Right ventricle myocardium superior (tissue), 1 donor: ENCODE results near the gene NELL1. TPM values are rescaled to one million over a fixed set of nuclear protein-coding genes. Genes with fewer than 3 reads are reported as not detected.

Experiments used
- ATAC-seq: fragments of 200-7000 bp; cut with Tn5 transposase; one replicate; pipeline ENCODE4 v1.9.1; 2020; ENCODE audit warnings: mild to moderate bottlenecking; ENCODE audit not compliant: poor library complexity
- DNase-seq: peaks from one replicate; pipeline ENCODE4 v3.0.0-alpha.2; 2020
- intact Hi-C: fragments of 100-400 bp; cut with DNase I; formaldehyde crosslinking; loops from one replicate; pipeline ENCODE4 v1.11.2; 2022
- total RNA-seq: library from RNA; stranded (reverse); fragmentation: NEBNext Ultra II Directional; extraction: Animal tissue kit (Norgen Biotek cat#: 25700); gene quantifications from one replicate; pipeline ENCODE4 v1.2.1, GENCODE V29; 2021
- donor health status: DM: no; HTN: yes; CAD: no; lungs with severe emphysema.

The NELL1 gene
- total RNA-seq, 1 donor from 2014 or later: not detected

DNA sequence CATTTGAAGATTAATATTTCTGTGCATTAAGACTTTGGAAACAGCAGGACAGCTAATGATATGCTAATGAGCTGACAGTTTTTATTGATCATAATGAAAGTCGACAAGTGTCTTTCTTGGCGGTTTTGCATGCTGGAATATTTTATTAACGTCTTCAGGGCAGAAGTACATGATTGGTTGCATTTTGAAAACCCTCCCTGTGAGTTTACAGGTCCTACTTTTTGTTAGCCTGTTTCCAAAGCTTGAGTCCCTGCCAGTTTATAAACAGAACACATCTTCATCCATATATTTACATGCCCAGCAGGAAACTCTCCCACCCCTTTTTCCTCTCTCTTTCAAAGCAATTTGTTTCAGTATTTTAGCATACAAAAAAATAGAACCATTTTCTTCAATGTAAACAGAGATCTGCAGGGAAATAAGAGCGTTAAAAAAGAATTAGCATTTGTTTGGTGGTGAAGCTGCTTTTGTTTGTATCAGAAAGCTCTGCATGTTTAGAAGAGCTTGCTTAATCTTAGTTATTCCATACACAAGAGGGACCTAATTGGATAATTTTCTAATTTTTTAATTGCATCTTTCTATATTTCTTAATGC is 243.6 kb downstream of the NELL1 start:
- intact Hi-C loops: no loop called here
- ATAC-seq (no peak), DNase-seq (no peak)

DNA sequence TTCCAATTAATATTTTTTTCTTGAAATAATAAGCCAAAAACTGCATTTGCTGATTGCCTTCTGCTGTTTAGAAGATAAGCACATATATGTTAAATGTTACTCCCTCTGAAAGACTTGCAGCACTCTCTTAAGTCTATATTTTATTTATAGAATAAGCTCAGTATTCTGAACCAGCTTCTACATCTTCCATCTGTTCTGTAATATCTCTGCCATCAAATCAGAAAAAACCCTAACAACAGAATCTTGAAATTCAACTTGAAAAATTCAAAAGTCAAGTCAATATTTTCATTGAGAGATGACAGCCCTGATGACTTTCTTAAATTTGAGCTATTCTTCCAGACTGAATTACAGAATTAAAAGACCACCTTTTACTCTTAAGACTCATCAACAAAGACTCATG is 247.9 kb downstream of the NELL1 start:
- ATAC-seq (no peak), DNase-seq (no peak)
- intact Hi-C loops: no loop called here

DNA sequence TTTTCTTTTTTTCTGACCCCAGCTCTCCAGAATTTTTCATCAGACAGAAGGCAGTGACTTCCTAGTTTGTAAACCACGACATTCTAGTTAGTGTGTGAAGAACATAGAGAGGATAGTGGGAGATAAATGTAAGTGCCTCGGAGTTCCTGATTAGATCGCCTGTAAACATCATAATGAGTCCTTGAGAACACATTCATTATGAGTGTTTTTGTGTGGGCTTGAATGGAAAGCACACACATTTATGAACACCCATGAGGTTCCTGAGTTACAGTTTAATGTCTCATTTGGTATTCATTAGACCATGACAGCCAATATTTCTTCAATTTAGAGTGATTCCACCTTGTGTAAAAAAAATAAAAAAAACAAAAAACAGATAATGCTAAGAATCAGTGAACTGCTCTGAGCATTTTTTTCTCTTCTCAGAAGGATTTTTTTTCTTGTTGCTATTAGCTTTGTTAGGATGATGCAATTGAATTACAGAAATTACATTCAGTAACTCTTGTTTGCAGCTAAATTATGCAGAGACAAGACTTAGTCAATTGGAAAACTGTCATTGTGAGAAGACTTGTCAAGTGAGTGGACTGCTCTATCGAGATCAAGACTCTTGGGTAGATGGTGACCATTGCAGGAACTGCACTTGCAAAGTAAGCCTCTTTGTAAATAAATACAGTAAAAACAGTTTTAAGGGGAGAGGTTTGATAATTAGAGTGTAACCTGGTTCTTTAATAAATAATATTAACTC is 257.6 kb downstream of the NELL1 start:
- intact Hi-C loops: no loop called here
- ATAC-seq: no peak
- no peak for DNase-seq

DNA sequence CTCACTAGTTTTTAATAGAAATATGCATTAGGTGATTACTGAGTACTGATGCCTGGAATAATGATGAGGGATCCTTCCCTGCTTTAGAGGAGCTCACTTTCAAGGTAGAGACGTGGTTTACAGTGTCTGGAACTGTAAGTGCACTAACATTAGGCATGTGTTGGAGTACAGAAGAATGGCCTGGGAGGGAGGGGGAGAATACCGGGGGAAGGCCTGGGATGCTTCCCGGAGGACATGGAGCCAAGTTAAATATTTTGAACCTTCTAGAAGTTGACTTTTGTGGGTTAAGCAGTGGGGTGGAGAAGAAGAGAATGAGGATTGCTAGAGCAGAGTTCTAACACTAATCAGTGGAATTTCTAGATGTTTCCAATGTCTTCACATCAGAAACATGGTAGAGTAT is 261.6 kb downstream of the NELL1 start:
- ATAC-seq (no peak), DNase-seq (no peak)
- intact Hi-C loops: no loop called here

DNA sequence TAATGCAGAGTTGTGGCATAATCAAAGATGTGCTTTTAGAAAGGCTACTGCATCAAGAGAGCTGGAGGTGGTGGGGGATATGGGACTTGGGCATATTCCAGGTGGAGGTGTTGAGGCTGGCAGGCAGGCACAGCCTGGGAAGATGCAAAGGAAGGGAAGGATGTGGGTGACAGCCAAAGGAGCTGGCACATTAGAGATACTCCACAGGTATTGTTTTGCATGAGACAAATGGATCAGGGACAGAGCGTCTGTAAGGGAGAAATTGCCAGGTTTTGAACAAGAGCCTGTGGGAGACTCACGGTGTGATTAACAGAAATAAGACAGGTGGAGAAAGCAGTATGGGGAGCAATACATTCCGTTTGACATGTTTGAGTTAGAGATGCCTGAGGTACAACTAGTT is 263.7 kb downstream of the NELL1 start:
- ATAC-seq: no peak
- intact Hi-C loops: no loop called here
- DNase-seq: no peak

DNA sequence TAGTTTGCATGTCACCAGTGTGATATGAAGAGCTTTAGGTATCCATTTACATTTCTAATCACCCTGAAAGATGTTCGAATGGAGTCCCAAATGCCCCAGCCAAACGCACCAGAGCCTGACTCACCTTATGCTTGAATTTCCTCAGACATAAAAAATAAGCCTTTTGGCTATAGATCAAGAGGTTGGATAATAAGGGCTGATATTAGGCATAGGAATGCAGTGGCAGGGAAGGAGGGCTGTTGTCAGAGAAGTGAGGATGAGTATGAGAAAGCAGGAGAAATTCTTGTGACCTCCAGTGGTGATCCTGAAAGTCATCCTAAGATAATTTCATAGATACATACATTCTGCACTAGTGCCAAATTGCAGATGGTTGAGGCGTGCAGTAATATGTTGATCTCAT is 264.6 kb downstream of the NELL1 start:
- intact Hi-C loops: no loop called here
- ATAC-seq: no peak
- DNase-seq: no peak

DNA sequence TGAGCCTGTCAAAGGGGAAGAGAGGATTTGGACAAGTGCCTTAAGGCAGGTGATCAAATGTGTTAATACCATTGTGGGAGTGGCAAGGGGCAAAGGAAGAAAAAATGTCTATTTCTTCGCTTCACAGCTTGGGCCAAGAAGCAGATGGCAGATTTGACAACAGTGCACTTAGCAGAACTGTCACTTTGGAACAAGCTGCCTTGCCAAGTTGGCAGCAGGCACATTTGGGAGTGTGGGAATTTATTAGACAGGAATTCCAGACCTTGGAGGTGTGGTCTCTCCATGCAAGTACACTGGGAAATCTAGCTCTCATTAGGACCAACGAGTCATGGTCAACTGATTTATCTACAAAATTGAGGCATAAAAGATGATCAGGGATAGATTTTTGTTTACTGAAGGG is 265.1 kb downstream of the NELL1 start:
- ATAC-seq (no peak), DNase-seq (no peak)
- intact Hi-C loops: no loop called here

DNA sequence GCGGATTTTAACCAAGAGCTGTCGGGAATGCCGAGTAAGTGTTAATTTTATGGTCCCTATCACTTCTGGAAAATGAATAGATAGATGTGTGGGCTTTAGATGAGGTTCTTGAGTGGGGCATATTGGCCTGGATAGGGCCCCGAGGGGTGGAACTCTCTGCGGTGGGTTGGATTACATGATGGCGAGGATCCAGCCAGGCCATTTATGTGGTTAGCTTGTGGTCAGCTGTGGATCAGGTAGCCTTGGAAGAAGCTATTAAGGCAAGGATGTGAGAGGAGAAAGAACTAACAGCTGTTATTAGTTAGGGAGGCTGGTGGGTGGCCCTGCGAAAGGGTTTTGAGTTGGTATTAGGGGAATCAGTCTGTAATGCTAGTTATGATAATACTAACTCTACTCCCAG is 268.4 kb downstream of the NELL1 start:
- intact Hi-C loops: no loop called here
- DNase-seq (no peak), ATAC-seq (no peak)

DNA sequence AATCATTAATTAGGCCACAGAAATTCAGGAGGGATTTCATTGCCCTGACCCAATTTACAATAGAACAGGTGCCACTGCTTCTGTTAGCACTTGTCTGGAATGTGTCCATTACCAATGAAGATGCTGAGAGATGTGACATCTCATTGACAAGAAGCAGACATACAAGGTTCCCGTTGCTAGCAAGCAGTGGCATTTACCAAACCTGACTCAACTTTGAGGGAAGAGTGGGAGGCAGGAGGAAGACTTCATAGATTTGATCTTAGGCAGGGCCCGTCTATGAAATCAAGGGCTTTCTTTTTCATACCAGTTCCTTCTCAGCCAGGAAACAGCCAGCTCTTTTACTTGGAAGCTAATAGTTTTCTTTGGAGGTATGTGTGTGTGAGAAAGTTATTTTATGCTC is 280.2 kb downstream of the NELL1 start:
- DNase-seq (no peak), ATAC-seq (no peak)
- intact Hi-C loops: no loop called here

DNA sequence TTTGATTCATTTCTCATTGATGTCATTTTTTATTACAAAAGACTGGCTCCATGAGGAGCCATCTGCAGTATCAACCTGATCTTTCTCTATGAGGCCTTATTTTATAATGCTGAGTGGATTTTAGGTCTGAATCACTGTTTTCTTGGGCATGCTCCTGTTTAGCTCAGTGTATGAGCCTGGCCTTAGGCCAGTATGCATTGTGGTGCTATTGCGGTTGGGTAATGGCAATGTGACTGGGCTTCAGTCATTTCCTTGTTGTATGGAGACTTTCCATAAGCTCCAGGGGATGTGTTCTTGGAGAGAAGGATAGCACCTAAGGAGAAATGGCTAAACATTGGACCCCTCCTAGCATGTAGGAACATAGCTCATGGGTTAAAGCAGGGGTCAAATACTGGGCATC is 293.2 kb downstream of the NELL1 start:
- ATAC-seq (no peak), DNase-seq (no peak)
- intact Hi-C loops: no loop called here

DNA sequence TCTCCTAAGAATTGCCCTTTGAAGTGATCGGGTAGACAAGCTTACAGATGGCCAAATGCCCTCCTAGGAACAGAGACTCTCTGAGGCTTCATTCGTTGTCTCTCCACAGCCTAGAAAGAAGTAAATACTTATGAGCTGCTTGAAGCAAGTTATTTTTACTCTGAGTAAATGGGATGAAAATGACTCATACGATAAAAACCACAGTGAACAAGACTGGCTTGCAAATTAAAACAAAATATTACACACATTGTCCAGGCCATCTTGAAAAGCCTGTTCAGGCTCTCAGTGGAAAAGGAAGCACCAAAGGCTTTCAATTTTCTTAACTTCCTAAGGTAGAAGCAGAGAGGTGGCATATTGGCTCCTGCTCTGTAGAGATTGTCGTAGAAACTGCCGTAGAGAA is 294.2 kb downstream of the NELL1 start:
- DNase-seq (no peak), ATAC-seq (no peak)
- intact Hi-C loops: no loop called here

DNA sequence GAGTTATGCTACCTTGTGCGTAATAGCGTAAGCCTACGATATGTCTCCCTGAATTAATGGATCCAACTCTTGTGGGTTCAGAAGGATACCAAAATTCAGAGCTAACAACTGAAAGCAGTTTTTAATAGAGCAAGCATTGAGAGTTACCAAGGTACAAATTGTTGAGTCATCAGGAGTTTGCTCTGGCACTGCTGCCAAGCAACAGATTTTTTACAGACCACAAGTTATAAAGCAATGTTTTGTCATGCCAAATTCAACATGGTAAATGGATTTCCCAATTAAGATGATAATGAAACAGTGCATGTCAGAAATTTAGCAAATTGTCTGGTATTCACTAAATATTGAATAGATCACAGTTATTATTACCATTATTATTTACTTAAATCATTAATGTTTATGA is 295.6 kb downstream of the NELL1 start:
- ATAC-seq (no peak), DNase-seq (no peak)
- intact Hi-C loops: no loop called here

DNA sequence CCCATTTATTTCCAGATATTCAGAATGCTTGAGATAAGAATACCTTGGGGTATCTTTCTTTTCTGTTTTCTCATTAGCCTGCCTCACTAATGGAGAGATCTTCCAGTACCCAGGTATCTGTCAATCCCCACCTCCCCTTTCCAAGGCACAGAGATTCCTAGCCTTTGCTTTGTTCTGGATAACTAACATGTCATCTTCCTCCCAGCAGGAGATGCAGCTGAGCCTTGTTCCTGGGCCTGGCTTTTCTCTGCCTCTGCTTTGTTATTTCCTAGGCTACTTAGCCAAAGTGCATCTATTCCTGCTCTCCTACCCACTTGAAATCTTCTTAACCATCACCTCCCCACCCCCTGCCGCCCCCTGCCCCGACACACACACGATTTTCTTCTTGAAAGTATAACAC is 297.1 kb downstream of the NELL1 start:
- DNase-seq (no peak), ATAC-seq (no peak)
- intact Hi-C loops: no loop called here

DNA sequence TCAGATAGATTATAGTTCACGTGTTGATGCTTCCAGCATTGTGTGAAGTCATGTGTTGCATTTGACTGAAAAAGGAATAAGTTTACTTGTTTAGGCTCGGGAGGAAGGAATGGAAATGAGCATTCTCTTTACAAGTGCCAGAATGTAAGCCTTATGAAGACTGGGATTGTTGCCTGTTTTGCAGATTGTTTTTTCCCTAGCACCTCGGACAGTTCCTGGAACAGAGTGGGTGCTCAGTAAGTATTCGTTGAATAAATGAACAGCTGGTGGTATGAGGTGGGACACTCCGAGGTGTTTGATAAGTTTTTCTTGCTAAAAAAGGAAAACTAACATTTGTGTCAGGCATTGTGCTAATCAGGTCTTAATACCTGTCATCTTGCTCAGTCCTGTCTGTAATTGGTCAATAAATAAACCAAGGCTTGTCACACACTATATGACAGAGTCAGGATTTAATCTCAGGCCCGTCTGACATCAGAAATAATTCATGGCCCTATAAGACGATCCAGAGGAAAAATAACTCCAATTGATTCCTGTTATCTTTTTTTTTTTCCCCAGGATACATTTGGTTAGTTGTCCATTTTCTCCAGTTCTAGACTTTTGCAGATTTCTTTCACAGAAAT is 304.7 kb downstream of the NELL1 start:
- intact Hi-C loops: no loop called here
- no peak for ATAC-seq
- DNase-seq: no peak

DNA sequence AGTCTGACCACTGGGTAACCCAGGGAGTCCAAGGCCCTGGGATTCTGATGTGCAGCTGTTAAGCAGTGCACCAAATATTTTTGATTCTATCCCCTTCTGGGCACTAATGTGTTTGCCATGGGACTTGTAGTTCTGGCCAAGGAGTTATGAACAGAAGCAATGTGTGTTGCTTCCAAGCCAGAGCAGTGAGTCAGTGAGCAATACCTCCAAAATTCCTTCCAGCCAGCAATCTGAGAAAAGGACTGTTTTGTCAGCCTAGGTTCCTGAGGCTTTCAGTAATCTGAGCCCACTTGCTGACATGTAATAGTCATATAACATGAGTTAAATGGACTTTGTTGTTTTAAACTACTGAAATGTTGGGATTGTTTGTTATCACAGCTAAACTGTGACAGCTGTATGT is 311.4 kb downstream of the NELL1 start:
- no peak for ATAC-seq
- intact Hi-C loops: no loop called here

DNA sequence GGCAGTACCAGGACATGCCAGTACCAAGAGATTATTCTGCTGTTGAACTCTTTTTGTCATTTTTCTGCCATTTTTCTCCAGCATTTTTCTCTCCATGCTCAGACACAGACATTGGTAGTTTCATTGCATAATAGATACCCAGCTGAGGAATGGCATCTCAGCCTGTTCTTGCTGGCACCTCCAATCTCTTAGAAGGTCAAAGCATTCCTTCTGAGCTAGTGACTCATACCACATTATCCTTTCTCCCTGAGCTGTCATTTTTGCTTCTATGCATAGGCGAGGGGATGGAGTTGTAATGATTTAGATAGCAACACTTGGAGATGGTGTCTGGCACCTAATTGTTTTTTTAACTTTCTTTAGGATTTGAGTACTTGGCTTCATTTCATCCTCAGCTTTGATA is 321.1 kb downstream of the NELL1 start:
- intact Hi-C loops: no loop called here
- DNase-seq (no peak), ATAC-seq (no peak)

More for the DNA sequence above, 311.4 kb downstream of the NELL1 start:
- DNase-seq: no peak

DNA sequence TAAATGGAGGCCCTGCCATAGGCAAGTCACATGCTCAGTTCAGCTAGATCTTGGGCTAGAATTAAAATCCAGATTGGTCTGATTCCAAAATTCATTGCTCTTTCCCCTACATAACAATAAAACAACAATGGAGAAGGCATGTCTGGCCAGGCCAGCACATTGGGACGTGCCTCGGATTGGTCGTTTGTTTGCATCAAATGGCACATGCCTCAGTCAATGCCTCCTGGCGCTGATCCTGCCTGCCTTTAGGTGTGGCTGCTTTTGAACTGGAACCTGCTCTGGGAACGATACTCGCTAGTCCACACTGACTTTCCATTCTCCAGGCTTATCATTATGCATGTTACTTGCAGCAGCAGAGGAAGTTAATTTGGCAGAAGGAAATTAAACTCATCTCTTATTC is 322.1 kb downstream of the NELL1 start:
- ATAC-seq (no peak), DNase-seq (no peak)
- intact Hi-C loops: no loop called here

DNA sequence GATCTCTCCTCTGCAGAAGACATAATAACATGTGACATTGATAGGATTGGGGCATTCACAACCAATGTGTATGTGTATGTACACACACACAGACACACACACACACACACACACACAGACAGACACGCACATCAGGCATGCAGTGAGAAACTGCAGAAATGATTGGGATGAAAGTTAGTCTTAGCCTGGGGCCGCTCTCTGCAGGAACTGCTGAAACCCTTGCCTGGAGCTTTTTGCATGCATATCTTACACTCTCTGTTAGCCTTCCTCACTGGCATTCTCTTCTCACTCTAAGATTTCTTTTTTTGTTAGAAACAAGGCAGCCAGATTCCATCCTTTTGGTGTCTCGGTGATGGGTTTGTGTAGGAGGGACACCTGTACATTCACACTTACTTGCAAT is 337.9 kb downstream of the NELL1 start:
- intact Hi-C loops: no loop called here
- ATAC-seq: no peak
- no peak for DNase-seq

DNA sequence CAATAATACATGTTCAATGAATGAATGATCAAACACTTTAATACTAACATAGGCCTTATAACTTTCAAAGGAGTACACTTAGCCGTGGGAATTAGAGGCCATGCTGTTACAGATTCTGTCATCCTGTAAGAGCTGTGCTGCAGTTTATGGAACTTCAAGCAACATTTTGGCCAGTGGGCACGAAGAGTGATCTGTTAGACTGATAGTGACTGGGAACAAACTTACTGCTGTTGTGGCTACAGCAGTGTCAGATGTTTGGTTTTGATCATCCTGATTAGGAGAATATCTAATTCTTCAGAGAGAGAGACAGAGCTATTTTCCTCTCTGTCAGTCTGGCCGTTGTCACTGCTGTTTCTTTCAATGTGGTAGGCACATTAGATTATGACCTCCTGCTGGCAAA is 348.9 kb downstream of the NELL1 start:
- intact Hi-C loops: no loop called here
- DNase-seq (no peak), ATAC-seq (no peak)

DNA sequence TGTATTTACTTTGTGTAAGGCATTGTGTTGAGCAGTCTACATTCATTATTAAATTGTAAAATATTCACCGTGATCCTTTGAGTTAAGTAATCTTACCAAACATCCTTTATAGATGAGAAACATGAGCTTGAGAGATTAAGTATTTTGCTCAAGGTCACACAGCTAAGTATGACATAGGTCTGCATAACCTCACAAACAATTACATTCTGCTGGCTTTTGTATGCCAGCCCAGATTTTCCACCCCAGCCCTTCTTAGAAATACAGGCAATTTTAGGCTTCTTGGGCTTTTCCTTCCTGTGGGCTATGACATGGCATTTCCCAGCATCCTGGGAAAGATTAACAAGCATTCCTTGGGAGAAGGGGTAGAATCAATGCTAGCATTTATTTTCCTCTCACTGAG is 357.3 kb downstream of the NELL1 start:
- DNase-seq (no peak), ATAC-seq (no peak)
- intact Hi-C loops: no loop called here

DNA sequence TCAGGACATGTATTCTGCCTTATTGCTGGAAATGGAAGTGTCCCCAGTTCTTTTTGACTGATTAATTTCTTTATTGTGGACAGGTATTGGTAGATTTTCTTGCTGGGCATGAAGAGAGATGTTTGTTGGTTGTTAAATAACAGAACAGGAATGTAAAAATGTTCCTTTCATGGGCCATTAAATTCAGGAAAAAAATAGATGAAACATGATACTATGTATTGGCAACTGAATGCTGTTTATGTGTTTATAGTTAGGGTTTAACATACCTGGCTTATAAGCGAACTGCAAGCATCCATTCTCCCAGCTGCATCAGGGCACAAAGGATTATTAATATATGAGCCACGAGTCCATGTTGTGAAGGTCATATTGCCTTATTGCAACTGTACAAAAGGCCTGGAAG is 368.5 kb downstream of the NELL1 start:
- ATAC-seq: no peak
- intact Hi-C loops: no loop called here
- DNase-seq: no peak
